WTC11 (cell line): Measurements from ENCODE around the gene ITPR2.

Experiments used
- CREM ChIP-seq: sonication (generic); formaldehyde crosslinking; IDR thresholded peaks from 2 replicates; pipeline ENCODE4 v1.8.1; 2022; ENCODE audit warnings: mild to moderate bottlenecking, missing genetic modification reagents, moderate library complexity
- TP53 ChIP-seq: sonication (generic); formaldehyde crosslinking; IDR thresholded peaks from 2 replicates; pipeline ENCODE4 v1.8.1; 2023; ENCODE audit warnings: mild to moderate bottlenecking, missing genetic modification reagents
- TF ChIP-seq, protein P1 (sequence below): sonication (generic); formaldehyde crosslinking; IDR thresholded peaks from 2 replicates; pipeline ENCODE4 v1.8.0; 2023; ENCODE audit warnings: missing genetic modification reagents
- TF ChIP-seq, protein P2 (sequence below): fragments of 200-600 bp; IDR thresholded peaks from 2 replicates; pipeline ENCODE4 v1.8.0; 2022; ENCODE audit warnings: antibody characterized with exemption

DNA sequence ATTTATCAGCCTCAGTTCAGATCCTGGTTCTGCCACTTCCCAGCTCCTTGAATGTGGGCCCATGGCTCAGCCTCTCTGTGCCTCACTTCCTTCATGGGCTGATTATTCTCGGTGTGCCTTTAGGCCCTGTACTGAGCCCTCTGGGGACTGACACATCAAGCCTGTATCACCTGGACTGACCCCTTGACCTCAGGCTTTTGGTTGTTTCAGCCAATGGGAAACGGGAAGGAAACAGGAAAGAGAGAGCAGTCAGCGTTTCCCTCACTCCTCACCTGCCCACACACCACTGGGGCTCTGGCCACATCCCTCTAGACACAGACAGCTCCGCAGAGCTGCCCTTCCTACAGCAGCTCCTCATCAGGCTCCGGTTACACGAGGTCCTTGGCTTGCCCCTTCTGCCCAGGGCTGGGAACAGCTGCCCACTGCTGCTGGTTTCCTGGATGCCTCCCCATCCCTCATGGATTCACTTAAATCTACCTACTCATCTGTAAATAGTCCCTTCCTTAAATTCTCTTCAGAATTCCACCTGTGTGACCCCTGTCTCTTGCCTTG, 37.0 kb upstream of the ITPR2 start:
- TF ChIP-seq CREM (CRISPR knock-in tag) = no peak
- TF ChIP-seq, protein P1, sequence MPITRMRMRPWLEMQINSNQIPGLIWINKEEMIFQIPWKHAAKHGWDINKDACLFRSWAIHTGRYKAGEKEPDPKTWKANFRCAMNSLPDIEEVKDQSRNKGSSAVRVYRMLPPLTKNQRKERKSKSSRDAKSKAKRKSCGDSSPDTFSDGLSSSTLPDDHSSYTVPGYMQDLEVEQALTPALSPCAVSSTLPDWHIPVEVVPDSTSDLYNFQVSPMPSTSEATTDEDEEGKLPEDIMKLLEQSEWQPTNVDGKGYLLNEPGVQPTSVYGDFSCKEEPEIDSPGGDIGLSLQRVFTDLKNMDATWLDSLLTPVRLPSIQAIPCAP = no peak
- TF ChIP-seq, protein P2, sequence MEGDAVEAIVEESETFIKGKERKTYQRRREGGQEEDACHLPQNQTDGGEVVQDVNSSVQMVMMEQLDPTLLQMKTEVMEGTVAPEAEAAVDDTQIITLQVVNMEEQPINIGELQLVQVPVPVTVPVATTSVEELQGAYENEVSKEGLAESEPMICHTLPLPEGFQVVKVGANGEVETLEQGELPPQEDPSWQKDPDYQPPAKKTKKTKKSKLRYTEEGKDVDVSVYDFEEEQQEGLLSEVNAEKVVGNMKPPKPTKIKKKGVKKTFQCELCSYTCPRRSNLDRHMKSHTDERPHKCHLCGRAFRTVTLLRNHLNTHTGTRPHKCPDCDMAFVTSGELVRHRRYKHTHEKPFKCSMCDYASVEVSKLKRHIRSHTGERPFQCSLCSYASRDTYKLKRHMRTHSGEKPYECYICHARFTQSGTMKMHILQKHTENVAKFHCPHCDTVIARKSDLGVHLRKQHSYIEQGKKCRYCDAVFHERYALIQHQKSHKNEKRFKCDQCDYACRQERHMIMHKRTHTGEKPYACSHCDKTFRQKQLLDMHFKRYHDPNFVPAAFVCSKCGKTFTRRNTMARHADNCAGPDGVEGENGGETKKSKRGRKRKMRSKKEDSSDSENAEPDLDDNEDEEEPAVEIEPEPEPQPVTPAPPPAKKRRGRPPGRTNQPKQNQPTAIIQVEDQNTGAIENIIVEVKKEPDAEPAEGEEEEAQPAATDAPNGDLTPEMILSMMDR = no peak
- no peak for TF ChIP-seq TP53
